Endodermal cell (in vitro differentiated cells): Measurements from ENCODE around the gene S100B. TPM values are rescaled to one million over a fixed set of nuclear protein-coding genes. Genes with fewer than 3 reads are reported as not detected.
"Not testable (repeated sequence)": the region's sequence is repeated elsewhere in the genome, so short reads cannot be mapped to it uniquely, and the experiment has no call there.

Experiments
- DNase-seq: peaks from one replicate; pipeline ENCODE4 v3.0.0-alpha.2; 2017
- H3K27ac ChIP-seq: 2 replicates; pipeline ENCODE4 v1.5.1; 2013; ENCODE audit warnings: mild to moderate bottlenecking, low read depth, low read length, moderate library complexity
- H3K27me3 ChIP-seq: 2 replicates; pipeline ENCODE4 v1.6.1; 2013; ENCODE audit warnings: mild to moderate bottlenecking, low read length, moderate library complexity; ENCODE audit not compliant: insufficient read depth, control insufficient read depth, poor library complexity, severe bottlenecking
- H3K36me3 ChIP-seq: 2 replicates; pipeline ENCODE4 v1.7.0; 2013; ENCODE audit warnings: mild to moderate bottlenecking, low read length, moderate library complexity; ENCODE audit not compliant: control insufficient read depth, insufficient read depth
- H3K4me1 ChIP-seq: one replicate; pipeline ENCODE4 v1.7.0; 2013; ENCODE audit warnings: low read length; ENCODE audit not compliant: control insufficient read depth, insufficient read depth
- H3K4me3 ChIP-seq: 2 replicates; pipeline ENCODE4 v1.5.1; 2013; ENCODE audit warnings: mild to moderate bottlenecking, low read length, moderate library complexity
- H3K9ac ChIP-seq: 2 replicates; pipeline ENCODE4 v1.6.1; 2013; ENCODE audit warnings: mild to moderate bottlenecking, low read length, moderate library complexity; ENCODE audit not compliant: poor library complexity, severe bottlenecking; ENCODE audit errors: extremely low read depth
- H3K9me3 ChIP-seq: 2 replicates; pipeline ENCODE4 v1.6.1; 2013; ENCODE audit warnings: mild to moderate bottlenecking, low read length, moderate library complexity; ENCODE audit not compliant: control insufficient read depth
- H3K27ac Mint-ChIP-seq: 2 replicates; pipeline ENCODE4 v1.8.0; 2020; ENCODE audit warnings: mixed read lengths
- H3K27me3 Mint-ChIP-seq: 2 replicates; pipeline ENCODE4 v1.8.0; 2021; ENCODE audit warnings: mild to moderate bottlenecking, mixed read lengths; ENCODE audit not compliant: insufficient read depth
- H3K36me3 Mint-ChIP-seq: 2 replicates; pipeline ENCODE4 v1.8.0; 2020; ENCODE audit warnings: low read depth, mixed read lengths
- H3K4me1 Mint-ChIP-seq: 2 replicates; pipeline ENCODE4 v1.8.0; 2020; ENCODE audit warnings: mixed read lengths
- H3K4me3 Mint-ChIP-seq: 2 replicates; pipeline ENCODE4 v1.8.0; 2020; ENCODE audit warnings: mild to moderate bottlenecking, moderate library complexity, mixed read lengths
- H3K9me3 Mint-ChIP-seq: 2 replicates; pipeline ENCODE4 v1.8.0; 2020; ENCODE audit warnings: mild to moderate bottlenecking, mixed read lengths
- WGBS, 2 experiments: methylation state at CpG; one replicate each; pipeline versions ENCODE4 v1.1.5 to v1.1.7; 2013; ENCODE audit warnings: missing lambda C conversion rate in 2 of 2, mixed read lengths in 1 of 2; ENCODE audit not compliant: insufficient coverage in 1 of 2, insufficient read length in 1 of 2; 5-methylcytosine and 5-hydroxymethylcytosine counted together
- total RNA-seq, 2 donors: library from RNA; stranded (reverse); fragmentation: NEBNext Ultra II Directional in 1 of 2; extraction: Animal tissue kit (Norgen Biotek cat#: 25700) in 1 of 2; gene quantifications; 2 replicates in 1 of 2; 3 replicates in 1 of 2; pipeline ENCODE4 v1.2.1, GENCODE V29; 2021
- TF ChIP-seq, protein P1 (sequence below): fragments of 200-600 bp; sonication (generic); conservative IDR thresholded peaks from 2 replicates; pipeline ENCODE4 v1.5.0; 2021; ENCODE audit warnings: antibody characterized with exemption, mild to moderate bottlenecking

Gene S100B
- total RNA-seq, 2 donors from 2014 or later, result not detected

DNA sequence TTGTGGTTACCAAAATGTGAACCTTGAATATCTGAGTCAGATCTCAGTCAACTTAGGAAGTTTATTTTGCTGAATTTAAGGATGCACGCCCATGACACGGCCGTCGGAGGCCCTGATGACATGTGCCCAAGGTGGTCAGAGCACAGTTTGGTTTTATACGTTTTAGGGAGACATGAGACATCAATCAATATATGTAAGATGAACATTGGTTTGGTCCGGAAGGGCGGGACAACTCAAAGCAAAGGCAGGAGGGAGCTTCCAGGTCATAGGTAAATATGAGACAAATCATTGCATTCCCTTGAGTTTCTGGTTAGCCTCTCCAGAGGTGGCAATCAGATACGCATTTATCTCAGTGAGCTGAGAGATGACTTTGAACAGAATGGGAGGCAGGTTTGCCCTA is 29.5 kb upstream of the S100B start:
- H3K4me3 Mint-ChIP-seq, result peak overlapping the region; percentile 86
- Histone ChIP-seq H3K9ac (no peak overlapping the region), H3K4me3 (peak overlapping the region; percentile 93), H3K27me3 (no peaks in the 10 kb centered on the region), H3K36me3 (peaks cover 10% of the 10 kb centered on the region), H3K4me1 (peaks cover 5% of the 10 kb centered on the region), H3K27ac (peak overlapping the region; percentile 96), H3K9me3 (no peaks in the 10 kb centered on the region)
- DNase-seq, result no peak
- H3K27ac Mint-ChIP-seq, result peak overlapping the region; percentile 95
- H3K9me3 Mint-ChIP-seq, result no peaks in the 10 kb centered on the region
- TF ChIP-seq, protein P1, sequence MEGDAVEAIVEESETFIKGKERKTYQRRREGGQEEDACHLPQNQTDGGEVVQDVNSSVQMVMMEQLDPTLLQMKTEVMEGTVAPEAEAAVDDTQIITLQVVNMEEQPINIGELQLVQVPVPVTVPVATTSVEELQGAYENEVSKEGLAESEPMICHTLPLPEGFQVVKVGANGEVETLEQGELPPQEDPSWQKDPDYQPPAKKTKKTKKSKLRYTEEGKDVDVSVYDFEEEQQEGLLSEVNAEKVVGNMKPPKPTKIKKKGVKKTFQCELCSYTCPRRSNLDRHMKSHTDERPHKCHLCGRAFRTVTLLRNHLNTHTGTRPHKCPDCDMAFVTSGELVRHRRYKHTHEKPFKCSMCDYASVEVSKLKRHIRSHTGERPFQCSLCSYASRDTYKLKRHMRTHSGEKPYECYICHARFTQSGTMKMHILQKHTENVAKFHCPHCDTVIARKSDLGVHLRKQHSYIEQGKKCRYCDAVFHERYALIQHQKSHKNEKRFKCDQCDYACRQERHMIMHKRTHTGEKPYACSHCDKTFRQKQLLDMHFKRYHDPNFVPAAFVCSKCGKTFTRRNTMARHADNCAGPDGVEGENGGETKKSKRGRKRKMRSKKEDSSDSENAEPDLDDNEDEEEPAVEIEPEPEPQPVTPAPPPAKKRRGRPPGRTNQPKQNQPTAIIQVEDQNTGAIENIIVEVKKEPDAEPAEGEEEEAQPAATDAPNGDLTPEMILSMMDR, result no peak
- peaks cover 19% of the 10 kb centered on the region for H3K36me3 Mint-ChIP-seq
- H3K27me3 Mint-ChIP-seq, result no peaks in the 10 kb centered on the region
- 90 to 99% methylated on average over 8 of the region's 8 CpGs for WGBS, 2 experiments
- peaks cover 14% of the 10 kb centered on the region for H3K4me1 Mint-ChIP-seq

DNA sequence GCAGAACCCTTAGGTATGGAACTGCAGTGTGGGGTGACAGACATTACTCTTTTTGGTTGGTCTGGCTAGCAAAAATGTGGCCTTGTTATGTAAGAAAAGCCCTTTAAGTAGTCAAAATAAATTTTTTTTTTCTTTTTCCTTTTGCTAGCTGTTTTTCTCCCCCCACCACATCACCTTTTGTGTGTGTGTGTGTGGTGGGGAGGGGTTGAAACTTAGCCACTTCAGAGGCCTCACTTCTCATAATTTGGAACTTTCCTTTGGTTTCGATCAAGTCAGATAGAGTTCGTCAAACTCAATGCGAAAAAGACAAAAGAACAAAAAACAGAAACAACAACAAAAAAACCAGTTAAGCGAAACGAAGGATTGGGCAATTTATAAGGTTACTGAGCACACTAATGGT is 28.7 kb upstream of the S100B start:
- Mint-ChIP-seq H3K4me1 (peaks cover 12% of the 10 kb centered on the region), H3K27ac (no peak overlapping the region), H3K4me3 (no peak overlapping the region), H3K27me3 (no peaks in the 10 kb centered on the region), H3K9me3 (no peaks in the 10 kb centered on the region), H3K36me3 (peaks cover 14% of the 10 kb centered on the region)
- Histone ChIP-seq H3K4me1 (peaks cover 5% of the 10 kb centered on the region), H3K36me3 (peaks cover 9% of the 10 kb centered on the region), H3K4me3 (no peak overlapping the region), H3K27me3 (no peaks in the 10 kb centered on the region), H3K27ac (no peak overlapping the region), H3K9ac (no peak overlapping the region), H3K9me3 (no peaks in the 10 kb centered on the region)
- 86 to 100% methylated on average over 2 to 5 of the region's 5 CpGs for WGBS, 2 experiments
- TF ChIP-seq, protein P1, result no peak
- DNase-seq, result no peak

GRCh38 chr21:46630915-46631314 is 26.0 kb upstream of the S100B start:
- H3K27me3 ChIP-seq, H3K9me3 ChIP-seq, H3K27ac Mint-ChIP-seq, DNase-seq, H3K36me3 ChIP-seq, H3K4me3 Mint-ChIP-seq, H3K4me1 Mint-ChIP-seq, H3K9me3 Mint-ChIP-seq, H3K4me3 ChIP-seq, H3K36me3 Mint-ChIP-seq, H3K9ac ChIP-seq, H3K27ac ChIP-seq, H3K4me1 ChIP-seq, H3K27me3 Mint-ChIP-seq: not testable (repeated sequence)
- 91% methylated on average over 2 of the region's 2 CpGs; no CpG with 5 or more reads in 1 of the 2 experiments for whole genome bisulfite sequencing, 2 experiments

DNA sequence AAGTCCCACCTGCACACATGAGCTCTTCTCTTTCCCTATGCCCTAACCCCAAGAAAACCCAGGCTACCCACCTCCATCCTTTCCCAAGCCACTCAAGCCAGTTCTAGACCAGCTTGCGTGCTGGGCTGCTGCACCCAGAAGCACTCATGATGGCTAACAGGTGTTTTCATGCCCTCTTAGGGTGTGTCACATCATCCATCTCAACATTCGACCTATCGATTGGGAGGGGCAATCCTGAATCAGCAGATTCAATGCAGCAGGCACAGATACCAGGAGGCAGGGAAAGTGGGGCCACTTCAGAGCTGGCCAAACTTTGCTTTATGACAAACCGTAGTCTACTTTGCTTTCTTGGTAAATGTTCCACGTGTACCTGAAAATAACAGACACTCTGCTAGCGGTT is 24.0 kb upstream of the S100B start:
- Mint-ChIP-seq H3K9me3 (peaks cover 19% of the 10 kb centered on the region), H3K4me3 (no peak overlapping the region), H3K4me1 (no peaks in the 10 kb centered on the region), H3K27me3 (peaks cover 4% of the 10 kb centered on the region), H3K27ac (no peak overlapping the region), H3K36me3 (no peaks in the 10 kb centered on the region)
- Histone ChIP-seq H3K27ac (no peak overlapping the region), H3K9me3 (peaks cover 6% of the 10 kb centered on the region), H3K36me3 (no peaks in the 10 kb centered on the region), H3K4me3 (no peak overlapping the region), H3K27me3 (no peaks in the 10 kb centered on the region), H3K9ac (no peak overlapping the region), H3K4me1 (no peaks in the 10 kb centered on the region)
- 91 to 94% methylated on average over 6 of the region's 6 CpGs for WGBS, 2 experiments
- TF ChIP-seq, protein P1, result no peak
- no peak for DNase-seq
